IPS-15b (cell line): ENCODE data around the gene MRTFB.
"Not testable (repeated sequence)": the region's sequence is repeated elsewhere in the genome, so short reads cannot be mapped to it uniquely, and the experiment has no call there.

ENCODE experiments used
- H3K27me3 ChIP-seq: one replicate; pipeline ENCODE4 v1.6.1; 2013; ENCODE audit warnings: low read length; ENCODE audit not compliant: control insufficient read depth, insufficient read depth
- H3K36me3 ChIP-seq: one replicate; pipeline ENCODE4 v1.6.1; 2013; ENCODE audit warnings: low read length; ENCODE audit not compliant: control insufficient read depth, insufficient read depth
- H3K4me1 ChIP-seq: one replicate; pipeline ENCODE4 v1.6.1; 2013; ENCODE audit warnings: mild to moderate bottlenecking, low read length; ENCODE audit not compliant: control insufficient read depth, insufficient read depth
- H3K4me3 ChIP-seq: one replicate; pipeline ENCODE4 v1.5.1; 2013; ENCODE audit warnings: low read depth, low read length
- H3K9ac ChIP-seq: one replicate; pipeline ENCODE4 v1.6.1; 2013; ENCODE audit warnings: low read depth, mild to moderate bottlenecking, low read length
- H3K9me3 ChIP-seq: one replicate; pipeline ENCODE4 v1.6.1; 2013; ENCODE audit warnings: mild to moderate bottlenecking, low read length; ENCODE audit not compliant: control insufficient read depth, insufficient read depth

Gene MRTFB

DNA sequence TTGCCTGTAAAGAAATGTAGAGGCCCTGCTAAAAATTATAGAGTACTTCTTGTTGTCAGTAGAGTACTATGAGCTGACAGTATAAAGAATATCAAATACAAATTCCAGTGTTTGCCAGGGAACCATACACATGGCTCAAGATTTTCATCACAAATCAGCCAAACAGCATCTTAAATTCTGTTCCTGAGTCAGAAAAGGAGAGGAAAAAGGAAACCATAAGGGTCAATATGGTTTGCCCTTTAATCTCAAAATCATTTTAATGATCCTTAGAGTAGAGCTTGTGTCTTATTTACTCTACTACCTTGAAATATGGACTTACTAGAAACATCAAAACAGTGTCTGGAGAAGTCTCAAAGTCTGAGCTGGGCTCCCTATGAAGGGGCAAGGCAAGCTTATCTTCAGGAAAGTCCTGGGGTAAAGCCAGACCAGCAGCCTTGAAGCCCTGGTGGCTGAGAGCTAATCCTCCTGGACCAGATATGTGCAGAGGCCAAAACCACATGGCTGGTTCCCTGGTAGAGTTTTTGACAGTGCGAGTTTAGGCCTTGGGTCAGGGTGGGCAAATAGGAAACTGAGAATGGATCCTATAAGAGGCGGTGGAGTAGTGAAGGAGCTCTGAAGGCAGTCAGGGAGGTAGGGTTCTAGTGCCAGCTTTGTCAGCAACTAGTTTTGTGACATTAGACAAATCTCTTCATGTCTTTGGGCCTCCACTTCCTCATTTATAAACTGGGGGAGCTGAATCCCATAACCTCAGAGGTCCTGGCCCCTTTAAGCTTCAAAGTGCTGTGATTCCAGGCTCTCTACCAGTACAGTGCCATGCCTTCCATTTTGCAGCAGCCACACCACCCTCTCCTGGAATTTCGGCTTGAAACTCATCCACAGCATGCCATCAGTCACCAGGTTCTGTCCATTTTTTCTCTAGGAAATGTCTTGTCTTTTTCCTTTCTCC, 38.9 kb downstream of the MRTFB start:
- Histone ChIP-seq H3K4me1 (peaks cover 9% of the 10 kb centered on the region), H3K4me3 (no peak overlapping the region)

DNA sequence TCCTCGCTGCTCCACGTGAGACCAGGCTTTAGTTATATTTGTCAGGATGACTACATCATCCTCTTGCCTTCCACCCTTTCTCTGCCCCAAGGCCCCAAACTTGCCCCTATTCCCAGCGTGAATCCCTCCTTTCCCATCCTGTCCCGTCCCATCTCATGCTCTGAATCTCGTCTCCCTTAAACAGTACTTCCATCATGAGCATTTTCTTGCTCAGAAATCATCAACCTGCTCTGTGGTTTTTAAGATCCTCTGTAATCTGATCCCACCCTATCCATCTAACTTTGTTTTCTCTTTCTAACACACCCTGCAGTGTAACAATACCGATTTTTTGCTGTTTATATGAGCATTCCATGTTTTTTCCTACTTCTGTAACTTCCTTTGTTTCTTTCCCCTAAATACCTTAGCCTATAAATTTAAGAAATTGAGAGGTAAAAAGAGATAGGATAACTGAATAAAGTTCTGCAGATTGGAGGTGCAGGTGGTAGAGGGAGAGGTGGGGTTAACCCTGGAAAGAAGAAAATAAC, 39.7 kb downstream of the MRTFB start:
- Histone ChIP-seq H3K4me3 (no peak overlapping the region), H3K27me3 (no peaks in the 10 kb centered on the region), H3K36me3 (no peaks in the 10 kb centered on the region), H3K9ac (no peak overlapping the region), H3K9me3 (no peaks in the 10 kb centered on the region), H3K4me1 (peaks cover 10% of the 10 kb centered on the region)

More for the DNA sequence above, 38.9 kb downstream of the MRTFB start:
- Histone ChIP-seq H3K27me3 (no peaks in the 10 kb centered on the region), H3K9me3 (no peaks in the 10 kb centered on the region), H3K9ac (no peak overlapping the region), H3K36me3 (no peaks in the 10 kb centered on the region)

DNA sequence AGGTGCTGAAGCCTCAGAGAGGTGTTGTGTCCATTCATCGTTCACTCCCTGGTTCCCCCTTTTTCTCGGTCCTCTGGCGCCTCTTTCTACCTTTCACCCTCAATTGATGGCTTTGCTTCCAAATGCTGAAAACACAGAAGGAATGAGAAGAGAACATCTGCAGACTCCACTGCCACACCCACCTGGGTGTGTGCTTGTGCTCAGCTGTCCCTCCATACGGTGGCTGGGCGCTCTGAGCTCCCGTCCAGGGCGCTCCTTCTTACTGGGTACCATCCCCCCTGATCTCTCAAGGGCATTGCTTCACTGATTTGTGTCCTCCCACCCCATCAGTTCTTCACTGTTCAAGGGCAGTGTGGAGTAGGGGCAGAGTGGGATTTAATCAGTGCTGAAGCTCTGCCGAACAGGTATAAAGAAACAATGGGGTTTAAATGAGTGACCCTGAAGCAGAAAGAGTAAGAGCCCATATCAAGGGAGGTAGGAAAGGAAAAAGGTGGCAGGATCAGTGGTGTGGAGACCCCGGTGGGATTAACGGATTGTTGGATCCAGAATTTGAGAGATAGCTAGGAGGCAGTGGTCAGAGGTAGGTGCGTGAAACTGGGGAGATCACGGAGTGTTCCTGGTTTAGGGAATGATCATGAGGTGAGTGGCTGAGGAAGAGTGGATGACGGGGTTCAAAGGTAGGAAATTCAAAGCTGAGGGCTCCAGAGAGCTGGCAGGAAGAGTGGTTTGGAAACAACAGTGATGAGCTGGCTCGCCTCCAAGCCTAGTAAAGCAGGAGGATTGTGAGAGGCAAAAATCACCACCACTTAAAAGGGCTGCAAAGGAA, 40.8 kb downstream of the MRTFB start:
- H3K36me3 ChIP-seq = no peaks in the 10 kb centered on the region
- H3K4me1 ChIP-seq = peaks cover 10% of the 10 kb centered on the region
- H3K27me3 ChIP-seq = no peaks in the 10 kb centered on the region
- no peak overlapping the region for H3K4me3 ChIP-seq
- no peaks in the 10 kb centered on the region for H3K9me3 ChIP-seq
- no peak overlapping the region for H3K9ac ChIP-seq

DNA sequence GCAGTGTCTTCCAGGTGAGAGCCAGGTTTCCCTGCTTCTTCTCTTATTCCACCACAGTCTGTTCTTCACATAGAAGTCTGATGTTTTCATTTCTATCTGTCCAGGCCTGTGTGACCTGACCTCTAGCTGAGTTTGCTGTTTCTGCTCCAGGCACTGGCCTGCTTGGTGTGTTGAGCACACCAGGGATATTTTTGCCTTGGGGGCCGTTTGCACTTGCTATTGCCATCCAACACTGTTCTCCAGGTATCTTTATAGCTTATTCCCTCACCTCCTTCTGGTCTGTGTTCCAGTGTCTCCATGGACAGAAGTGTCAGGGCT, 41.4 kb downstream of the MRTFB start:
- peaks cover 10% of the 10 kb centered on the region for H3K4me1 ChIP-seq
- no peaks in the 10 kb centered on the region for H3K36me3 ChIP-seq
- H3K4me3 ChIP-seq = no peak overlapping the region
- H3K27me3 ChIP-seq = no peaks in the 10 kb centered on the region
- no peaks in the 10 kb centered on the region for H3K9me3 ChIP-seq
- no peak overlapping the region for H3K9ac ChIP-seq

DNA sequence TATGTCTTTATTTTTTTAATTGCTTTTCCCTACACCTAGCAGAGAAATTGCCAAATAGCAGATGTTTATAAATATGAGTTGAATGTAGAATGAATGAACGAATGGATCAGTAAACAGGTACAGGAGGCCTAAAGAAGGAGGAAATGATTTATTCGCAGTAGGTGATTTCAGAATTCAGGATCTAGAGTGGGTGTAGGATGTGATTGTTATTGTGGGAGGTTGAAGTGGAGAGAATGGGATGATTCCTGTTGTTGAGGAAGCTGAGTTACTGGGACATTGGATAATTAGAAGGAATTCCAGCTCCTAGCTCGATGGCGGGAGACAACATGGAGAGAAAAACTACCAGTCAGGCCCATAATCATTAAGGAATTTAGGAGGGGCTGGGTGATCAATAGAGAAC, 42.2 kb downstream of the MRTFB start:
- peaks cover 10% of the 10 kb centered on the region for H3K4me1 ChIP-seq
- no peaks in the 10 kb centered on the region for H3K36me3 ChIP-seq
- H3K9me3 ChIP-seq = no peaks in the 10 kb centered on the region
- no peak overlapping the region for H3K9ac ChIP-seq
- no peak overlapping the region for H3K4me3 ChIP-seq
- no peaks in the 10 kb centered on the region for H3K27me3 ChIP-seq

DNA sequence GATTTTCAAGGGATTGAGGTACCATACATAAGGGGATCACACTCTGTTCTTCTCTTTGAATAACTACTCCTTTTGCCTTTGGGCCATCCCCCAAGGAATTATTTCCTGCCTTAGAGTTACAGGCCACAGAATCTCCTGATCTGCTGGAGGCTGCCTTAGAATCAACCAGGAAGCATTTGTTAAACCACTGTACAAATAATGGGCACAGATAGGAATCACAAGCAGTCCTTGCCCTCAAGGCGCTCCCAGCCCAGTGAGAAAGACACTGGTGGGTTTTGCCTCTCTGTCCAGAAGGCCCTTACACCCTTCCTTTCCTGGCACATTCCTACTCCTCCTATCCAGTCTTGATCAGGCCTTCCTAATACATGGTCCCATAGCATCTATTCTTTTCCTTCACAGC, 45.9 kb downstream of the MRTFB start:
- H3K9ac ChIP-seq = no peak overlapping the region
- peaks cover 5% of the 10 kb centered on the region for H3K4me1 ChIP-seq
- H3K4me3 ChIP-seq = no peak overlapping the region
- no peaks in the 10 kb centered on the region for H3K27me3 ChIP-seq
- no peaks in the 10 kb centered on the region for H3K9me3 ChIP-seq
- no peaks in the 10 kb centered on the region for H3K36me3 ChIP-seq

DNA sequence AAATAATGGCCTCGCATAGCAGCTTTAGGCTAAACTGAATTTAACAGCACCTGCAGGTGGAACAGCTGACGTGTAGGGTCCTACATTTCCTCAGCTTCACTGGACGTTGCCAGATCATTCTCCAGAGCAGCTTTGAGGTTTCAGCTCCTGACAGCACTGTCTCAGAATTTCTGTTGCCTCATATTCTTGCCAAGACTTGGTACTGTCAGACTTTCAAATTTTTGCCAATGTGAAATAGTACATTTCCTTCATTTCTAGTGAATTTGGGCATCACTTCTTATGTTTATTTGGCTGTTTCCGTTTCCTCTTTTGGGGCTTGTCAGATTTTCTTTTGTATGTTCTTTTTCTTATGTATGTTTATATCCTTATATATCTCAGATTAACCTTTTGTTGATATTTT, 48.7 kb downstream of the MRTFB start:
- Histone ChIP-seq H3K9me3 (no peaks in the 10 kb centered on the region), H3K36me3 (no peaks in the 10 kb centered on the region), H3K4me1 (peaks cover 5% of the 10 kb centered on the region), H3K9ac (no peak overlapping the region), H3K27me3 (no peaks in the 10 kb centered on the region), H3K4me3 (no peak overlapping the region)

DNA sequence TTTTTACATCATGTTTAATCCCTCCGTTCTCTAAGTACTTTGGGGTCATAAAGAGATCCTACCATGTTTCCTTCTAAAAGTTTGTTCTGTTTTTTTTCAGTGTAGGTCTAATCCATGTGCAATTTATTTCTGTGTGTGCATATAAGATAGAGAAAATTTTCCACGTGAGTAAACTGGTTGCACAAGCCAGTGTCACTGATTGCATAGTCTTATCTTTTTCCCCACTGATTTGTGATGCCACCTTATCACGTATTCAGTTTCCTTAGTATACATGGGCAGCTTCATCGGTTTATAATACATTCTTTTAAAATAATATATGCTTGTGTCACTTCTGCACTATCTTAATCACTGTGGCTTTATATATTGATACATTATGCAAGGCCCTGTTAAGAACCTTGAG, 49.2 kb downstream of the MRTFB start:
- Histone ChIP-seq H3K27me3 (no peaks in the 10 kb centered on the region), H3K9me3 (no peaks in the 10 kb centered on the region), H3K4me1 (peaks cover 8% of the 10 kb centered on the region), H3K4me3 (no peak overlapping the region), H3K9ac (no peak overlapping the region), H3K36me3 (no peaks in the 10 kb centered on the region)

DNA sequence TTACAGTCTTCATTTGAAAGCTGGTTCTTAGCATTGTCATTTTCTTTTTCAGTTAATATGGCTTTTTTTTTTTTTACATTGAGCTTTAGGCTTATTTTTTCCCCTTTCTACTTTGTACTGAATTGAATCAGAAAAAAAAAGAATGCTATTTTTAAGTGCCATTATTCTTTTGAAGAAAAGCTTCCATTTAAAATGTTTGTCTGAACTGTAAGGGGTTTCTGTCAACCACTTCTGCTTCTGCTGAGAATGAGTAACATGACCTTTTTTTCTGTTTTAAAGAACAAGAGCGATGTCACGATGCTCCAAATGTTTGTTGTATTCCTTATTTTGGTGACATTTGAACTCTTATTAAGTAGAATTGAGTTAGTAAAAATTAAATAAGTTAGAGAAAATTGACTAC, 50.0 kb downstream of the MRTFB start:
- no peak overlapping the region for H3K4me3 ChIP-seq
- H3K36me3 ChIP-seq = no peaks in the 10 kb centered on the region
- no peak overlapping the region for H3K9ac ChIP-seq
- peaks cover 4% of the 10 kb centered on the region for H3K4me1 ChIP-seq
- H3K27me3 ChIP-seq = no peaks in the 10 kb centered on the region
- H3K9me3 ChIP-seq = no peaks in the 10 kb centered on the region

DNA sequence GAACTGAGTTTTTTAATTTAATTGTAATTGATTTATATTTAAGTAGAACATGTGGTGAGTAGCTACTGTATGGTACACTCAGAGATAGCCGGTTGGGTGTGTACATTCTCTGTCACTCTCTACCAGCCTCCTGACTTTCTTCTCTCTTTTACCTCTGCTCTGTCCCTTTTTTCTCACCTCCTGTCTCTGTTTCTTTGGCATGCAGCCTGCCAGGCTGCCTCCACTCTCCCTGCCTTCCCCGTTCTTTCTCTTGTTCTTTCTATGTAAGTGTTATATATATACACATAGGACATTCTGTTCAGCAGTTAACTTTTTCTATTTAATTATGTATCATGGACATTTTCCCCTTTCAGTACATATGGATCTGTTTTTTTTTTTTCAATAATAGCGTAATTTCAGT, 50.8 kb downstream of the MRTFB start:
- Histone ChIP-seq H3K4me1 (peaks cover 3% of the 10 kb centered on the region), H3K9ac (no peak overlapping the region), H3K27me3 (no peaks in the 10 kb centered on the region), H3K4me3 (no peak overlapping the region), H3K36me3 (no peaks in the 10 kb centered on the region), H3K9me3 (no peaks in the 10 kb centered on the region)

DNA sequence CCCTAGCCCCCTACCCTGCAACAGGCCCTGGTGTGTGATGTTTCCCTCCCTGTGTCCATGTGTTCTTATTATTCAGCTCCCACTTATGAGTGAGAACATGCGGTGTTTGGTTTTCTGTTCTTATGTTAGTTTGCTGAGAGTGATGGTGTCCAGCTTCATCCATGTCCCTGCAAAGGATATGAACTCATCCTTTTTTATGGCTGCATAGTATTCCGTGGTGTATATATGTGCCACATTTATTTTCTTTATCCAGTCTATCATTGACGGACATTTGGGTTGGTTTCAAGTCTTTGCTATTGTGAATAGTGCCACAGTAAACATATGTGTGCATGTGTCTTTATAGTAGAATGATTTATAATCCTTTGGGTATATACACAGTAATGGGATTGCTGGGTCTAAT, 51.3 kb downstream of the MRTFB start:
- H3K4me1 ChIP-seq, H3K4me3 ChIP-seq, H3K9me3 ChIP-seq, H3K9ac ChIP-seq, H3K36me3 ChIP-seq, H3K27me3 ChIP-seq: not testable (repeated sequence)
